Keratinocyte (primary cell): Measurements from ENCODE around the gene RAB5IF. TPM values are rescaled to one million over a fixed set of nuclear protein-coding genes. Genes with fewer than 3 reads are reported as not detected.

Experiments used
- DNase-seq: peaks from one replicate; pipeline ENCODE4 v3.0.0-alpha.2; 2011; ENCODE audit warnings: low read depth, missing footprints, low spot score
- FAIRE-seq: peaks from 2 replicates; lab custom pipeline; 2011; peaks lifted over from hg19 to GRCh38; lab: Jason Lieb, UNC
- H2AFZ ChIP-seq: 2 replicates; pipeline ENCODE4 v1.6.0; 2012; ENCODE audit warnings: low read length, control low read depth, inconsistent platforms; ENCODE audit not compliant: control insufficient read depth
- H3K27ac ChIP-seq: 2 replicates; pipeline ENCODE4 v1.5.1; 2011; ENCODE audit warnings: low read length; ENCODE audit not compliant: control insufficient read depth, insufficient read depth
- H3K27me3 ChIP-seq: 3 replicates; pipeline ENCODE4 v1.6.0; 2011; ENCODE audit warnings: low read length; ENCODE audit not compliant: control insufficient read depth, insufficient read depth; ENCODE audit errors: extremely low read depth
- H3K36me3 ChIP-seq, 2 experiments: 2 replicates in 1 of 2; 3 replicates in 1 of 2; pipeline ENCODE4 v1.5.1; 2011; ENCODE audit warnings: low read length in 2 of 2, mild to moderate bottlenecking in 1 of 2; ENCODE audit not compliant: control insufficient read depth in 2 of 2, insufficient read depth in 2 of 2; ENCODE audit errors: extremely low read depth in 1 of 2
- H3K4me1 ChIP-seq: 3 replicates; pipeline ENCODE4 v1.5.1; 2011; ENCODE audit warnings: low read length; ENCODE audit not compliant: control insufficient read depth, insufficient read depth; ENCODE audit errors: extremely low read depth
- H3K4me2 ChIP-seq: 3 replicates; pipeline ENCODE4 v1.6.0; 2011; ENCODE audit warnings: low read depth, low read length; ENCODE audit not compliant: control insufficient read depth, insufficient read depth; ENCODE audit errors: extremely low read depth
- H3K4me3 ChIP-seq, 3 experiments: fragments of 200-600 bp in 1 of 3; sonication (generic) in 1 of 3; 2 replicates in 2 of 3; 3 replicates in 1 of 3; pipeline ENCODE4 v1.5.1; 2011 to 2016; ENCODE audit warnings: low read length in 3 of 3, mild to moderate bottlenecking in 3 of 3, control low read depth in 2 of 3, inconsistent platforms in 1 of 3, low read depth in 1 of 3, mixed read lengths in 1 of 3, mixed run types in 1 of 3, moderate library complexity in 1 of 3; ENCODE audit not compliant: control insufficient read depth in 2 of 3, insufficient read depth in 2 of 3; ENCODE audit errors: extremely low read depth in 1 of 3
- H3K79me2 ChIP-seq: 2 replicates; pipeline ENCODE4 v1.6.0; 2012; ENCODE audit warnings: low read length; ENCODE audit not compliant: control insufficient read depth, insufficient read depth
- H3K9ac ChIP-seq: 3 replicates; pipeline ENCODE4 v1.6.0; 2011; ENCODE audit warnings: low read length; ENCODE audit not compliant: control insufficient read depth, insufficient read depth; ENCODE audit errors: extremely low read depth
- H3K9me1 ChIP-seq: 3 replicates; pipeline ENCODE4 v1.6.0; 2011; ENCODE audit warnings: low read length; ENCODE audit not compliant: control insufficient read depth, insufficient read depth; ENCODE audit errors: extremely low read depth
- H3K9me3 ChIP-seq: 2 replicates; pipeline ENCODE4 v1.5.1; 2012; ENCODE audit warnings: low read depth, low read length; ENCODE audit not compliant: control insufficient read depth
- H4K20me1 ChIP-seq: 3 replicates; pipeline ENCODE4 v1.6.0; 2011; ENCODE audit warnings: low read length; ENCODE audit not compliant: control insufficient read depth, insufficient read depth; ENCODE audit errors: extremely low read depth
- CTCF ChIP-seq, 3 experiments: IDR thresholded peaks in 1 of 3; conservative IDR thresholded peaks in 1 of 3; optimal IDR thresholded peaks in 1 of 3; 2 replicates in 2 of 3; 3 replicates in 1 of 3; pipeline versions ENCODE3 to v1.5.1; 2011; ENCODE audit warnings: low read length in 3 of 3, mild to moderate bottlenecking in 3 of 3, moderate library complexity in 2 of 3, control low read depth in 1 of 3, inconsistent platforms in 1 of 3; ENCODE audit not compliant: insufficient read depth in 2 of 3; ENCODE audit errors: extremely low read depth in 1 of 3
- EZH2 ChIP-seq: IDR thresholded peaks from one replicate; pipeline ENCODE4 v1.6.1; 2012; ENCODE audit warnings: inconsistent platforms, mild to moderate bottlenecking, low read length, moderate library complexity
- dilution Hi-C: fragments of 300-500 bp; cut with MboI; formaldehyde crosslinking; loops from one replicate; pipeline ENCODE4 v1.7.0; 2020; ENCODE audit warnings: low sequenced_read_pairs; ENCODE audit not compliant: extremely low pct_ligation_motif_present
- polyA plus RNA-seq, 5 experiments: library from polyadenylated mRNA; depleted of rRNA in 3 of 5; stranded (reverse) in 3 of 5; stranded (forward) in 1 of 5; unstranded in 1 of 5; fragments of >200 nt; gene quantifications; 1 replicate in 1 of 5; 2 replicates in 3 of 5; 3 replicates in 1 of 5; pipeline versions ENCODE4 v1.2.1 to v1.2.3, GENCODE V29; 2011 to 2012; ENCODE audit warnings: missing spikeins in 2 of 5, low read depth in 1 of 5, low replicate concordance in 1 of 5

RAB5IF gene
- polyA plus RNA-seq, 1 donor (not counting 4 experiments of a cell fraction or from before 2014, with no cell fraction given), result 188 TPM

- TF ChIP-seq CTCF (optimal IDR thresholded peaks at IDR 0.05 in 1 of 3, IDR thresholded peaks at IDR 0.05 in 1 of 3, conservative IDR thresholded peaks at IDR 0.05 in 1 of 3; ENCODE audit: extremely low read depth in 1 of 3, insufficient read depth in 2 of 3, low read length in 3 of 3), result peak; percentile 38 to 72 (median 58)
- TF ChIP-seq EZH2, result no peak
- no peak for DNase-seq
- no peak overlapping the region for H2AFZ ChIP-seq
- peaks cover 0 to 2% of the 10 kb centered on the region in 2 experiments for H3K36me3 ChIP-seq
- no peaks in the 10 kb centered on the region for H4K20me1 ChIP-seq
- no peak overlapping the region for H3K4me2 ChIP-seq
- H3K79me2 ChIP-seq, result no peaks in the 10 kb centered on the region
- H3K9me3 ChIP-seq, result no peaks in the 10 kb centered on the region
- H3K9me1 ChIP-seq, result no peaks in the 10 kb centered on the region
- H3K4me1 ChIP-seq, result peaks cover 4% of the 10 kb centered on the region
- H3K27ac ChIP-seq, result no peak overlapping the region
- no peak overlapping the region for H3K4me3 ChIP-seq
- no peak for FAIRE-seq
- H3K9ac ChIP-seq, result no peak overlapping the region
- dilution Hi-C loops, result no loop called here
- no peaks in the 10 kb centered on the region for H3K27me3 ChIP-seq
Measured at GRCh38 chr20:36591854-36592641, 13.5 kb upstream of the RAB5IF start.

GRCh38 chr20:36593347-36593929 is 12.1 kb upstream of the RAB5IF start:
- no peak for TF ChIP-seq EZH2
- TF ChIP-seq CTCF (optimal IDR thresholded peaks at IDR 0.05 in 1 of 3, IDR thresholded peaks at IDR 0.05 in 1 of 3, conservative IDR thresholded peaks at IDR 0.05 in 1 of 3; ENCODE audit: extremely low read depth in 1 of 3, insufficient read depth in 2 of 3, low read length in 3 of 3), result no peak
- FAIRE-seq (no peak), DNase-seq (no peak)
- H4K20me1 ChIP-seq, result no peaks in the 10 kb centered on the region
- H3K36me3 ChIP-seq, result peaks cover 0 to 2% of the 10 kb centered on the region in 2 experiments
- H3K9me1 ChIP-seq, result no peaks in the 10 kb centered on the region
- H3K9me3 ChIP-seq, result no peaks in the 10 kb centered on the region
- H3K4me3 ChIP-seq, result no peak overlapping the region
- H2AFZ ChIP-seq, result no peak overlapping the region
- H3K79me2 ChIP-seq, result no peaks in the 10 kb centered on the region
- no peak overlapping the region for H3K27ac ChIP-seq
- peaks cover 1% of the 10 kb centered on the region for H3K4me1 ChIP-seq
- no peak overlapping the region for H3K4me2 ChIP-seq
- no peak overlapping the region for H3K9ac ChIP-seq
- H3K27me3 ChIP-seq, result no peaks in the 10 kb centered on the region
- dilution Hi-C loops, result no loop called here
